ENCODE measurements around the gene RAP1A. TPM values are rescaled to one million over a fixed set of nuclear protein-coding genes. Genes with fewer than 3 reads are reported as not detected.

Gene RAP1A
- polyA plus RNA-seq, 1 donor (not counting 4 experiments of a cell fraction or from before 2014, with no cell fraction given) = 70.3 TPM

GRCh38 chr1:111611986-111612385 is 7.6 kb upstream of the RAP1A start:
- Histone ChIP-seq H3K79me2 (ENCODE audit: control insufficient read depth, insufficient read depth, low read length) (no peaks in the 10 kb centered on the region), H3K4me3 (ENCODE audit: control insufficient read depth in 2 of 3, extremely low read depth in 1 of 3, insufficient read depth in 2 of 3, low read depth in 1 of 3, low read length in 3 of 3) (no peak overlapping the region), H2AFZ (ENCODE audit: control insufficient read depth, low read length) (no peak overlapping the region), H3K36me3 (ENCODE audit: control insufficient read depth in 2 of 2, extremely low read depth in 1 of 2, insufficient read depth in 2 of 2, low read length in 2 of 2) (no peaks in the 10 kb centered on the region), H3K4me1 (ENCODE audit: control insufficient read depth, extremely low read depth, insufficient read depth, low read length) (no peaks in the 10 kb centered on the region), H3K9me3 (ENCODE audit: control insufficient read depth, low read depth, low read length) (no peaks in the 10 kb centered on the region), H4K20me1 (ENCODE audit: control insufficient read depth, extremely low read depth, insufficient read depth, low read length) (no peaks in the 10 kb centered on the region), H3K4me2 (ENCODE audit: control insufficient read depth, extremely low read depth, insufficient read depth, low read depth, low read length) (no peak overlapping the region), H3K9ac (ENCODE audit: control insufficient read depth, extremely low read depth, insufficient read depth, low read length) (no peak overlapping the region), H3K27ac (ENCODE audit: control insufficient read depth, insufficient read depth, low read length) (no peak overlapping the region), H3K9me1 (ENCODE audit: control insufficient read depth, extremely low read depth, insufficient read depth, low read length) (no peaks in the 10 kb centered on the region), H3K27me3 (ENCODE audit: control insufficient read depth, extremely low read depth, insufficient read depth, low read length) (no peaks in the 10 kb centered on the region)
- dilution Hi-C loops (cut with MboI; ENCODE audit: extremely low pct_ligation_motif_present, low sequenced_read_pairs) = no loop called here
- DNase-seq (ENCODE audit: low read depth, low spot score) = no peak
- no peak for FAIRE-seq
- TF ChIP-seq EZH2 (IDR thresholded peaks at IDR 0.05; ENCODE audit: low read length) (no peak), CTCF (optimal IDR thresholded peaks at IDR 0.05 in 1 of 3, IDR thresholded peaks at IDR 0.05 in 1 of 3, conservative IDR thresholded peaks at IDR 0.05 in 1 of 3; ENCODE audit: extremely low read depth in 1 of 3, insufficient read depth in 2 of 3, low read length in 3 of 3) (no peak)

GRCh38 chr1:111615870-111616715 is 3.5 kb upstream of the RAP1A start:
- Histone ChIP-seq H3K27ac (ENCODE audit: control insufficient read depth, insufficient read depth, low read length) (no peak overlapping the region), H3K4me1 (ENCODE audit: control insufficient read depth, extremely low read depth, insufficient read depth, low read length) (peaks cover 8% of the 10 kb centered on the region)

More at GRCh38 chr1:111615870-111616715, 3.5 kb upstream of the RAP1A start:
- Histone ChIP-seq H3K9me3 (ENCODE audit: control insufficient read depth, low read depth, low read length) (no peaks in the 10 kb centered on the region), H3K9ac (ENCODE audit: control insufficient read depth, extremely low read depth, insufficient read depth, low read length) (no peak overlapping the region), H3K4me3 (ENCODE audit: control insufficient read depth in 2 of 3, extremely low read depth in 1 of 3, insufficient read depth in 2 of 3, low read depth in 1 of 3, low read length in 3 of 3) (no peak overlapping the region), H3K27me3 (ENCODE audit: control insufficient read depth, extremely low read depth, insufficient read depth, low read length) (no peaks in the 10 kb centered on the region), H2AFZ (ENCODE audit: control insufficient read depth, low read length) (no peak overlapping the region), H4K20me1 (ENCODE audit: control insufficient read depth, extremely low read depth, insufficient read depth, low read length) (no peaks in the 10 kb centered on the region), H3K9me1 (ENCODE audit: control insufficient read depth, extremely low read depth, insufficient read depth, low read length) (no peaks in the 10 kb centered on the region), H3K36me3 (ENCODE audit: control insufficient read depth in 2 of 2, extremely low read depth in 1 of 2, insufficient read depth in 2 of 2, low read length in 2 of 2) (no peaks in the 10 kb centered on the region), H3K4me2 (ENCODE audit: control insufficient read depth, extremely low read depth, insufficient read depth, low read depth, low read length) (no peak overlapping the region), H3K79me2 (ENCODE audit: control insufficient read depth, insufficient read depth, low read length) (peaks cover 13% of the 10 kb centered on the region)
- TF ChIP-seq EZH2 (IDR thresholded peaks at IDR 0.05; ENCODE audit: low read length) (no peak), CTCF (optimal IDR thresholded peaks at IDR 0.05 in 1 of 3, IDR thresholded peaks at IDR 0.05 in 1 of 3, conservative IDR thresholded peaks at IDR 0.05 in 1 of 3; ENCODE audit: extremely low read depth in 1 of 3, insufficient read depth in 2 of 3, low read length in 3 of 3) (no peak)
- DNase-seq (ENCODE audit: low read depth, low spot score) = no peak
- dilution Hi-C loops (cut with MboI; ENCODE audit: extremely low pct_ligation_motif_present, low sequenced_read_pairs) = no loop called here
- FAIRE-seq = no peak
